ENCODE measurements around the gene SKAP2. TPM values are rescaled to one million over a fixed set of nuclear protein-coding genes. Genes with fewer than 3 reads are reported as not detected.

Gene SKAP2
- polyA plus RNA-seq, 1 donor (not counting 4 experiments of a cell fraction or from before 2014, with no cell fraction given): 15.0 TPM

- dilution Hi-C loops (cut with MboI; ENCODE audit: extremely low pct_ligation_motif_present, low sequenced_read_pairs): no loop called here
- Histone ChIP-seq H3K4me1 (ENCODE audit: control insufficient read depth, extremely low read depth, insufficient read depth, low read length) (no peaks in the 10 kb centered on the region), H3K79me2 (ENCODE audit: control insufficient read depth, insufficient read depth, low read length) (no peaks in the 10 kb centered on the region), H3K4me2 (ENCODE audit: control insufficient read depth, extremely low read depth, insufficient read depth, low read depth, low read length) (no peak overlapping the region), H3K27me3 (ENCODE audit: control insufficient read depth, extremely low read depth, insufficient read depth, low read length) (no peaks in the 10 kb centered on the region), H3K9me1 (ENCODE audit: control insufficient read depth, extremely low read depth, insufficient read depth, low read length) (no peaks in the 10 kb centered on the region), H4K20me1 (ENCODE audit: control insufficient read depth, extremely low read depth, insufficient read depth, low read length) (no peaks in the 10 kb centered on the region), H3K4me3 (ENCODE audit: control insufficient read depth in 2 of 3, extremely low read depth in 1 of 3, insufficient read depth in 2 of 3, low read depth in 1 of 3, low read length in 3 of 3) (no peak overlapping the region), H3K9me3 (ENCODE audit: control insufficient read depth, low read depth, low read length) (no peaks in the 10 kb centered on the region), H3K27ac (ENCODE audit: control insufficient read depth, insufficient read depth, low read length) (no peak overlapping the region), H2AFZ (ENCODE audit: control insufficient read depth, low read length) (no peak overlapping the region), H3K36me3 (ENCODE audit: control insufficient read depth in 2 of 2, extremely low read depth in 1 of 2, insufficient read depth in 2 of 2, low read length in 2 of 2) (peaks cover 3 to 4% of the 10 kb centered on the region in 2 experiments), H3K9ac (ENCODE audit: control insufficient read depth, extremely low read depth, insufficient read depth, low read length) (no peak overlapping the region)
- DNase-seq (ENCODE audit: low read depth, low spot score) (no peak), FAIRE-seq (no peak)
- TF ChIP-seq CTCF (optimal IDR thresholded peaks at IDR 0.05 in 1 of 3, IDR thresholded peaks at IDR 0.05 in 1 of 3, conservative IDR thresholded peaks at IDR 0.05 in 1 of 3; ENCODE audit: extremely low read depth in 1 of 3, insufficient read depth in 2 of 3, low read length in 3 of 3) (no peak), EZH2 (IDR thresholded peaks at IDR 0.05; ENCODE audit: low read length) (no peak)
These were observed 142.9 kb downstream of the SKAP2 start for GRCh38 chr7:26721450-26721849.

- TF ChIP-seq CTCF (optimal IDR thresholded peaks at IDR 0.05 in 1 of 3, IDR thresholded peaks at IDR 0.05 in 1 of 3, conservative IDR thresholded peaks at IDR 0.05 in 1 of 3; ENCODE audit: extremely low read depth in 1 of 3, insufficient read depth in 2 of 3, low read length in 3 of 3) (no peak), EZH2 (IDR thresholded peaks at IDR 0.05; ENCODE audit: low read length) (no peak)
- DNase-seq (ENCODE audit: low read depth, low spot score): no peak
- H3K4me2 ChIP-seq (ENCODE audit: control insufficient read depth, extremely low read depth, insufficient read depth, low read depth, low read length): no peak overlapping the region
- no peak overlapping the region for H3K4me3 ChIP-seq (ENCODE audit: control insufficient read depth in 2 of 3, extremely low read depth in 1 of 3, insufficient read depth in 2 of 3, low read depth in 1 of 3, low read length in 3 of 3)
- no peaks in the 10 kb centered on the region for H3K9me1 ChIP-seq (ENCODE audit: control insufficient read depth, extremely low read depth, insufficient read depth, low read length)
- no peaks in the 10 kb centered on the region for H3K9me3 ChIP-seq (ENCODE audit: control insufficient read depth, low read depth, low read length)
- no peak overlapping the region for H3K9ac ChIP-seq (ENCODE audit: control insufficient read depth, extremely low read depth, insufficient read depth, low read length)
- H3K79me2 ChIP-seq (ENCODE audit: control insufficient read depth, insufficient read depth, low read length): no peaks in the 10 kb centered on the region
- H2AFZ ChIP-seq (ENCODE audit: control insufficient read depth, low read length): no peak overlapping the region
- H3K4me1 ChIP-seq (ENCODE audit: control insufficient read depth, extremely low read depth, insufficient read depth, low read length): no peaks in the 10 kb centered on the region
- H3K36me3 ChIP-seq (ENCODE audit: control insufficient read depth in 2 of 2, extremely low read depth in 1 of 2, insufficient read depth in 2 of 2, low read length in 2 of 2): peaks cover 2 to 3% of the 10 kb centered on the region in 2 experiments
- no peaks in the 10 kb centered on the region for H3K27me3 ChIP-seq (ENCODE audit: control insufficient read depth, extremely low read depth, insufficient read depth, low read length)
- no peak for FAIRE-seq
- H4K20me1 ChIP-seq (ENCODE audit: control insufficient read depth, extremely low read depth, insufficient read depth, low read length): no peaks in the 10 kb centered on the region
- dilution Hi-C loops (cut with MboI; ENCODE audit: extremely low pct_ligation_motif_present, low sequenced_read_pairs): no loop called here
- no peak overlapping the region for H3K27ac ChIP-seq (ENCODE audit: control insufficient read depth, insufficient read depth, low read length)
These were observed 146.3 kb downstream of the SKAP2 start for GRCh38 chr7:26718063-26718462.

Data from keratinocyte (primary cell).